Measurements from ENCODE around the gene LRCH1. TPM values are rescaled to one million over a fixed set of nuclear protein-coding genes. Genes with fewer than 3 reads are reported as not detected.

LRCH1 gene
- total and polyA plus RNA-seq, 2 of the 13 experiments (the other 11 are each of a cell fraction or from before 2014, with no cell fraction given) = 4.1 to 12.6 TPM

DNA sequence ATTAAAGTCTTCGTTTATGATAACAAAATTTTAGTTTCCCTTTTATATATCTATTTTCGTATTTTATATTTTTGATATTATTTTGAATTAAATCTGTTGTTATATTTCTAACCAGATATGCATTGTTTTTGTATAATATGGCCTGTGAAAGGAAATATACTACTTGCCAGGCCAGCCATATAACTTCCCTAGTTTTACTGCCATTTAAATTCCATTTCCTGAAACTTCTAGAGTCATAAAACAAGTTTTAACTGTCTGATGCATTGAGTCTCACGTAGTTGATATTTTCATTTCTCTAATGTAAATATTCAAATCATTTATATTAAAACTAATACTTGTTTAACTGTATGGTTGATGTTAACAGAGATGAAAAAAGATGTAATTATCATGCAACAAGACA is 230.5 kb downstream of the LRCH1 start:
- Histone ChIP-seq H3K27ac (ENCODE audit: extremely low read length, insufficient read depth, low read length) (no peak overlapping the region), H3K4me1 (ENCODE audit: insufficient read depth, low read length) (0 out of 2 replicates have a peak, but pooled peaks cover 5% of the 10 kb centered on the region), H3K4me2 (ENCODE audit: low read depth, low read length) (no peak overlapping the region), H3K79me2 (ENCODE audit: insufficient read depth, low read length) (no peaks in the 10 kb centered on the region), H3K4me3 (replicated peaks in 1 of 3; ENCODE audit: insufficient read depth in 1 of 3, low read depth in 2 of 3, low read length in 3 of 3) (no peak overlapping the region), H3K36me3 (replicated peaks in 1 of 2; ENCODE audit: control insufficient read depth in 1 of 2, insufficient read depth in 2 of 2, low read length in 2 of 2) (peaks cover 5 to 80% of the 10 kb centered on the region in 2 experiments), H3K27me3 (ENCODE audit: control insufficient read depth in 1 of 2, insufficient read depth in 2 of 2, low read length in 2 of 2) (no peaks in the 10 kb centered on the region; a peak in 1 of 5 replicates), H3K9ac (ENCODE audit: insufficient read depth, low read depth, low read length) (no peak overlapping the region), H2AFZ (ENCODE audit: low read length) (no peak overlapping the region), H3K9me3 (ENCODE audit: low read length) (no peaks in the 10 kb centered on the region), H4K20me1 (ENCODE audit: insufficient read depth, low read length) (no peaks in the 10 kb centered on the region; the same call in 1 of the 2 replicates)
- in situ Hi-C loops (cut with HindIII; ENCODE audit: extremely low pct_ligation_motif_present, low pct_unique_long_range_greater_than_20kb) (no loop called here), intact Hi-C loops (cut with micrococcal nuclease; ENCODE audit: unreplicated experiment) (no loop called here)
- ChIA-PET CTCF (ENCODE audit: low intra/inter-chr PET ratio, low total read pairs) (no interaction called here), POLR2A (no interaction called here)
- no peak for FAIRE-seq
- TF ChIP-seq MEIS2 (CRISPR knock-in tag; IDR thresholded peaks at IDR 0.05) (no peak), ZNF552 (CRISPR knock-in tag; IDR thresholded peaks at IDR 0.05; ENCODE audit: borderline replicate concordance) (no peak), ZNF703 (CRISPR knock-in tag; IDR thresholded peaks at IDR 0.05; ENCODE audit: borderline replicate concordance) (no peak)
- DNase-seq (ENCODE audit: low spot score) = no peak
- no TSS peak for BruUV-seq (replicated peaks)
- WGBS (ENCODE audit: low lambda C conversion rate) = 97% methylated on average over 3 of the region's 3 CpGs
- no peak for ATAC-seq

DNA sequence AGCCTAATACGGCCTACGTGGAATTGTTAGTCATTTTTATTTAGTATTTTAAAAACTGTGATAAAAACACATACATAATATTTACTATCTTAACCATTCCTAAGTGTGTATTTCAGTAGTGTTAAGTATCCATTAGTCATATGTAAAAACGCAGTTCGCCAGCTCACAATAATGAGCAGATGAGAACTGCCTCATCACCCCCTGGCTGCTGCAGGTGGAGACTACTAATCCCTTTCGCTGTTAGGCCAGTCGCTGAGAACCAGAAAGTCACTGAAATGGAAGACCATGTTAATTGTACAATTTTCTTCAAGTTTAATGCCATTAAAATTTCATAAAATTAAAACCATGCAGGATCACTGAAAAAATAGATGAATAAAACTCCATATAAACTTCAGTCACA is 242.4 kb downstream of the LRCH1 start:
- FAIRE-seq = no peak
- ATAC-seq = no peak
- Histone ChIP-seq H3K27me3 (ENCODE audit: control insufficient read depth in 1 of 2, insufficient read depth in 2 of 2, low read length in 2 of 2) (no peaks in the 10 kb centered on the region; a peak in 1 of 5 replicates), H3K4me2 (ENCODE audit: low read depth, low read length) (no peak overlapping the region; the same call in 1 of the 2 replicates), H3K4me3 (replicated peaks in 1 of 3; ENCODE audit: insufficient read depth in 1 of 3, low read depth in 2 of 3, low read length in 3 of 3) (no peak overlapping the region; a peak in 1 of 6 replicates), H3K4me1 (ENCODE audit: insufficient read depth, low read length) (peaks cover 63% of the 10 kb centered on the region), H2AFZ (ENCODE audit: low read length) (no peak overlapping the region), H3K27ac (ENCODE audit: extremely low read length, insufficient read depth, low read length) (no peak overlapping the region), H3K9me3 (ENCODE audit: low read length) (no peaks in the 10 kb centered on the region), H3K9ac (ENCODE audit: insufficient read depth, low read depth, low read length) (no peak overlapping the region), H3K36me3 (replicated peaks in 1 of 2; ENCODE audit: control insufficient read depth in 1 of 2, insufficient read depth in 2 of 2, low read length in 2 of 2) (peaks cover 0 to 9% of the 10 kb centered on the region in 2 experiments; a peak in 4 of 5 replicates), H3K79me2 (ENCODE audit: insufficient read depth, low read length) (peaks cover 23% of the 10 kb centered on the region), H4K20me1 (ENCODE audit: insufficient read depth, low read length) (no peaks in the 10 kb centered on the region)
- TF ChIP-seq HCFC1 (IDR thresholded peaks at IDR 0.05; ENCODE audit: low read depth, low read length) (no peak), CEBPB (IDR thresholded peaks at IDR 0.05; ENCODE audit: borderline replicate concordance, low read depth, low read length) (no peak), GATAD2A (CRISPR knock-in tag; IDR thresholded peaks at IDR 0.05) (no peak), ZNF33B (CRISPR knock-in tag; IDR thresholded peaks at IDR 0.05) (no peak), SETDB1 (CRISPR knock-in tag; IDR thresholded peaks at IDR 0.05; ENCODE audit: borderline replicate concordance) (no peak), ZNF75D (CRISPR knock-in tag; IDR thresholded peaks at IDR 0.05; ENCODE audit: borderline replicate concordance) (no peak), ZNF333 (CRISPR knock-in tag; IDR thresholded peaks at IDR 0.05; ENCODE audit: borderline replicate concordance) (no peak), SRY (CRISPR knock-in tag; IDR thresholded peaks at IDR 0.05) (no peak), ZNF30 (CRISPR knock-in tag; IDR thresholded peaks at IDR 0.05) (no peak)
- DNase-seq (ENCODE audit: low spot score) = no peak
- over 99% methylated on average over 6 of the region's 6 CpGs for WGBS (ENCODE audit: low lambda C conversion rate)
- intact Hi-C loops (cut with micrococcal nuclease; ENCODE audit: unreplicated experiment) (loop anchor here (5.0 kb wide), 1 partner anchor 243 kb away; the partner anchor contains the start of gene LRCH1), in situ Hi-C loops (cut with HindIII; ENCODE audit: extremely low pct_ligation_motif_present, low pct_unique_long_range_greater_than_20kb) (no loop called here)
- POLR2A ChIA-PET = no interaction called here
- BruUV-seq (replicated peaks) = no TSS peak
- CTCF ChIA-PET (ENCODE audit: low intra/inter-chr PET ratio, low total read pairs) = no interaction called here

Measured in HepG2 (cell line).